Prostate gland (tissue), 2 donors: ENCODE measurements around the gene NOM1.

ENCODE experiments used
- CTCF ChIP-seq, 4 experiments: fragments of 200-600 bp in 2 of 4; fragments of 450-650 bp in 2 of 4; sonication (generic) in 2 of 4; IDR thresholded peaks; 1 replicate in 3 of 4; 2 replicates in 1 of 4; pipeline ENCODE4 v1.5.1; 2016 to 2019; ENCODE audit warnings: antibody characterized with exemption in 4 of 4, mild to moderate bottlenecking in 2 of 4, moderate library complexity in 2 of 4
- POLR2A ChIP-seq: fragments of 450-650 bp; IDR thresholded peaks from one replicate; pipeline ENCODE4 v1.6.1; 2016; ENCODE audit warnings: antibody characterized with exemption, mild to moderate bottlenecking
- POLR2AphosphoS5 ChIP-seq: sonication (generic); formaldehyde crosslinking; IDR thresholded peaks from one replicate; pipeline ENCODE4 v1.6.1; 2017; ENCODE audit warnings: antibody characterized with exemption

GRCh38 chr7:156963472-156963871 lies 14.0 kb downstream of the NOM1 start:
- no peak for TF ChIP-seq CTCF (IDR thresholded peaks at IDR 0.05)
- no peak for TF ChIP-seq POLR2A
- TF ChIP-seq POLR2AphosphoS5, result no peak
